ENCODE results near the gene SCAMP3. TPM values are rescaled to one million over a fixed set of nuclear protein-coding genes. Genes with fewer than 3 reads are reported as not detected.
A peak's percentile ranks its signal among the peaks of the same experiment; 100 is the strongest.

Gene SCAMP3
- total RNA-seq: 10 to 100 TPM; 36.8 to 38.9 TPM

- ATAC-seq: peak; percentile 99
- 0 to 1% methylated on average over 24 to 47 of the region's 47 CpGs for WGBS, 2 donors
- H3K36me3 ChIP-seq (replicated peaks in 1 of 2; ENCODE audit: insufficient read depth in 1 of 2, low read depth in 2 of 2): peaks cover 0 to 24% of the 10 kb centered on the region in 2 donors
Observed at GRCh38 chr1:155261852-155262673, at the start of gene SCAMP3. TSS of gene SCAMP3 (minus strand) at chr1:155262360. CDS start at chr1:155262151, 209 bp downstream.

GRCh38 chr1:155309423-155310021 lies 47.4 kb upstream of the SCAMP3 start:
- H3K9me3 ChIP-seq: no peaks in the 10 kb centered on the region
- no peaks in the 10 kb centered on the region for H3K27me3 ChIP-seq
- H3K4me1 ChIP-seq: peaks cover 31% of the 10 kb centered on the region
- ATAC-seq: no peak
- no peak for TF ChIP-seq POLR2A (IDR thresholded peaks at IDR 0.05)
- TF ChIP-seq CTCF (IDR thresholded peaks at IDR 0.05): no peak
- peak overlapping the region; percentile 16 to 48 for H3K4me3 ChIP-seq
- H3K27ac ChIP-seq: peak overlapping the region; percentile 60 to 94 (median 86)
- DNase-seq: peak; percentile 32 to 73 (median 58)
- 0 to 2% methylated on average over 5 to 11 of the region's 11 CpGs for WGBS, 2 donors
- no peaks in the 10 kb centered on the region for H3K36me3 ChIP-seq (replicated peaks in 1 of 2; ENCODE audit: insufficient read depth in 1 of 2, low read depth in 2 of 2)
- intact Hi-C loops (cut with DNase I): no loop called here

More at GRCh38 chr1:155261852-155262673, at the start of gene SCAMP3:
- peak within 1 kb of the TSS; percentile 24 to 52 for H3K4me3 ChIP-seq
- intact Hi-C loops (cut with DNase I): no loop called here
- peaks cover 24% of the 10 kb centered on the region for H3K4me1 ChIP-seq
- H3K27me3 ChIP-seq: no peaks in the 10 kb centered on the region
- no peaks in the 10 kb centered on the region for H3K9me3 ChIP-seq
- DNase-seq: peak; percentile 94 to 98 (median 96)
- TF ChIP-seq POLR2A (IDR thresholded peaks at IDR 0.05) (peak; percentile 45 to 83 (median 80)), CTCF (IDR thresholded peaks at IDR 0.05) (peak in 1 of 7 experiments; percentile 14)
- peak within 1 kb of the TSS; percentile 19 to 80 (median 71) for H3K27ac ChIP-seq

GRCh38 chr1:155308493-155309422 lies 46.6 kb upstream of the SCAMP3 start, which contains the start of gene FDPS:
TSS of gene FDPS (plus strand) at chr1:155308866. CDS start at chr1:155309790, 924 bp downstream.
- peaks cover 31% of the 10 kb centered on the region for H3K4me1 ChIP-seq
- H3K4me3 ChIP-seq: peak within 1 kb of the TSS; percentile 16 to 48
- 0% methylated on average over 11 to 51 of the region's 51 CpGs for WGBS, 2 donors
- peak; percentile 99 for ATAC-seq
- peak within 1 kb of the TSS; percentile 60 to 94 (median 86) for H3K27ac ChIP-seq
- intact Hi-C loops (cut with DNase I): no loop called here
- H3K36me3 ChIP-seq (replicated peaks in 1 of 2; ENCODE audit: insufficient read depth in 1 of 2, low read depth in 2 of 2): no peaks in the 10 kb centered on the region
- peak; percentile 98 to 99 (median 99) for DNase-seq
- no peaks in the 10 kb centered on the region for H3K27me3 ChIP-seq
- TF ChIP-seq CTCF (IDR thresholded peaks at IDR 0.05): peak in 3 of 7 experiments; percentile 31 to 48 (median 42)
- TF ChIP-seq POLR2A (IDR thresholded peaks at IDR 0.05): peak; percentile 43 to 79 (median 79)
- H3K9me3 ChIP-seq: no peaks in the 10 kb centered on the region

- no peaks in the 10 kb centered on the region for H3K9me3 ChIP-seq
- peaks cover 31% of the 10 kb centered on the region for H3K4me1 ChIP-seq
- H3K27me3 ChIP-seq: no peaks in the 10 kb centered on the region
- H3K27ac ChIP-seq: peak overlapping the region in 1 of 4 donors; percentile 94
- 45 to 69% methylated on average over 6 of the region's 6 CpGs for WGBS, 2 donors
- intact Hi-C loops (cut with DNase I): no loop called here
- no peak for TF ChIP-seq POLR2A (IDR thresholded peaks at IDR 0.05)
- peak in 2 of 7 experiments; percentile 11 to 15 for TF ChIP-seq CTCF (IDR thresholded peaks at IDR 0.05)
- H3K36me3 ChIP-seq (replicated peaks in 1 of 2; ENCODE audit: insufficient read depth in 1 of 2, low read depth in 2 of 2): no peaks in the 10 kb centered on the region
- ATAC-seq (no peak), DNase-seq (peak in 1 of 4 donors; percentile 14)
- no peak overlapping the region for H3K4me3 ChIP-seq
Observed at GRCh38 chr1:155307247-155307740, 45.1 kb upstream of the SCAMP3 start.

Data from body of pancreas (tissue), 4 donors.